HG02943 (cell line): ENCODE results near the gene TBPL1.
A peak's percentile ranks its signal among the peaks of the same experiment; 100 is the strongest.
"Not testable (repeated sequence)": the region's sequence is repeated elsewhere in the genome, so short reads cannot be mapped to it uniquely, and the experiment has no call there.

Source experiments
- ATAC-seq: cut with Tn5 transposase; IDR thresholded peaks from one replicate; pipeline ENCODE4 v1.9.1; 2021; ENCODE audit warnings: mild to moderate bottlenecking, low read depth, moderate library complexity; ENCODE audit not compliant: unreplicated experiment

Gene TBPL1

DNA sequence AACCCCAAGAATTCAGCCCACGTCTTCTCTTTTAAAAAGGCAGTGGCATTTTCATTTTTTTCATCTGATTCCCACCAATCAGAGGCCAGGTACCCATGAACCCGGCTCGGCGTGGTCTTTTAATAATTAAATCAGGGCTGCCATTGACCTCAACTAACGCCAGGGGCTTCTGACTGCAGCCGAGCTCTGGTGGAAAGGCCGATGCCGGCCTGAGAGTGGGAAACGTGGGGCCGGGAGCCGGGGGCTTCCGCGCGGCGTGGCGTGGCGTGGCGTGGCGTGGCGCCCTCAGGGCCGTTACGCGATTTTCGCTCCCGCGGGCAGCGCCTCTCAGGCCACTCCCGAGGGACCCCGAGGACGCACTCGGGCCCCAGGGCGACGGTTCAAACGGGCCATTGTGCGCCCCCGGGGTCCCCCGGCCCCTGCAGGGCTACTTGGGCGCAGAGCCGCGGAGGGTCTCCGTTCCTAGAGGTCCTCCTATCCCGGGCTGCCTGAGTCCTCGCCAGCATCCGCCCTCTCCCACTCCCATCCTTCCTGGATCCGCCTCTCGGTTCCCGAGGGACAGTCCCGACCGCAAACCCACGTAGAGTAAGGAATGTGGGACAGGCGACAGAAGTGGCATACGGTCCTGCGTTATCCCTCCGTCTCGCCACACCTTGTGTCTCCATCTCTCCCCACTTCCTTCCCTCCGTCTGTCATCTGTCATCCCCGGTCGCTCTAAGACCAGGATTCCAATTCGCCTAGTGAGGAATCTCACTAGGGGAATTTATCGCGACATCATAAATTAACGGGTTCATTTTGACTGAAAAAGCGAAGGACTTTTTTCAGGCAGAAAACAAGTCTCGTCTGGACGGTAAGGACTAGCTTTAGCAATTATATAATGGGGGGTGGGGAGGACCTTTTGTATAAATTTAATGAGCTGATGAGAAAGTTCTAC is 876 bp upstream of the TBPL1 start:
- peak; percentile 65 for ATAC-seq

DNA sequence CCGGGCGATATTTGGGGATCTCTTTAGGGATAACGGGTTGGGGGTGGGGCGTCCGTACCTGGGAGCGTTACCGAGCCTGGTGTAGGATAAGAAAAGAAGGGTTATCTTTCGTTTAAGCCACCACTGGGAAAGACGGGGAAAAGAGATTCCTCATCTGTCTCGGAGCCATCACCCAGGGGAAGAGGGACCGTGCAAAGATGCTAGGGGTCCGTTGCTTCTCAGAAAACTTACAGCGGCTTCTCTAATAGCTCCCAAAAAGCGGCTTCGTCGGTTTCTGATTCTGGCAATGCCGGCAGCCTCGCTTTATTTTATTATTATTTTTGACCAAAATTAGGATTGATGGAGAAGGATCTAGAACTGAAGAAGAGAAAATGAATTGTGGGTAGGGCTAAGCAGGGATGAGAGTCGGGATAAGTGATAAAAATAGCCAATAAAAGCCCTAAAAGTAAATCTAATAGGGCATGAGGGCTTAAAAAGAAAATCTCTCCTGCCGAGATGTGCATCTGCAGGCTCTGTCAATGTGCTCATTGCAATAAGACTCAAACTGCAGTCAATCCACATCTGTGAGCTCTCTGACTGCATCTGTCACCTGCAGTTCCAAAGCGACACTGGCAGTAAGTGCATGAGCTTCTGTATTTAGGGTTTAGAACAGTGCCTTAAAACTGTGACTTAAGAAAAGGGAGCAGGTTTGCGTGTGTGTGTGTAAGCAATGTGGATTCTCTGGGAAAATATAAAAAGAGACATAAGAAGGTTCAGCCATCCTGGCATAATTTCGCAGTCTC is 801 bp downstream of the TBPL1 start:
- no peak for ATAC-seq

DNA sequence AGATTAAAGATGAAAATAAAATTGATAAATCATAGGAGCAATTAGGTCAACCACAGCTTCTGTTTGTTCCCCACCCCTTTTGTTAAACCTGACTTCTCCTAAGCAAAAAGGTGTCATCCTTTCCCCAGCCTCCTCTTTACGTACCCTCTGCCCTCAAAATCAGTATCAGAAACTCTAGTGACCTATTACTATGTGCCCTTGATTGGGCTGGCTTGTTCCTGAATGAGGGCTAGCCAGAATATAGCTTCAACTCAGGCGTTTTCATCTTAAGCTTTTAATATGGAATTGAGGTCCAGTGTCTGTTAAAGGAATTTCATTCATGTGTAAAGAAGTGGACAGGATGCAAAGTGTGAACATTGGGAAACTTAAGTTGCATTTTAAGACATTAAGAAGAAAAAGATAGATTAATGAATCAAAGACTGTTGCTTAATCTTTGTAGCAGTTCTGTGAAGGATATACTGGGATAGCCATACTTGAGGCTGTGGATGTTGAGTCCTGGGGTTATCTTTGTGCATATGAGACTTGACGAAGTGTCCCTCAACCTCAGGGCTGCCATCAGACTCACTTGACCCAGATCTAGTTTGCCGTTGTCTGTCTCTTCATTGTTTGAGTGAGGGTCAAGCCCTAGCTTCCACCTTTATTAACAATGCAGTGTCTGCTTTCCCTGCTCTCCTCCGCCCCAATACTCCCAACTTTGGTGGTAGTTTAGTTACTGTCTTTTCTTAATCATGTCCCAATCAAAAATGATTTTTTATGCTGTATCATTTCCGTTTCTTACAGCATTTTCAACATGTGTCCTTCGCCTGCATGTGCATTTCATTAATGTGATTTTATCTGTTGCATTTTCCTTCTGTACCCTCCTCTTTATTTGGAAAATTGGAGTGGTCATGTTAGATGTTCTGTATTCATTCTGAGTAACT is 1.9 kb downstream of the TBPL1 start:
- ATAC-seq = no peak

DNA sequence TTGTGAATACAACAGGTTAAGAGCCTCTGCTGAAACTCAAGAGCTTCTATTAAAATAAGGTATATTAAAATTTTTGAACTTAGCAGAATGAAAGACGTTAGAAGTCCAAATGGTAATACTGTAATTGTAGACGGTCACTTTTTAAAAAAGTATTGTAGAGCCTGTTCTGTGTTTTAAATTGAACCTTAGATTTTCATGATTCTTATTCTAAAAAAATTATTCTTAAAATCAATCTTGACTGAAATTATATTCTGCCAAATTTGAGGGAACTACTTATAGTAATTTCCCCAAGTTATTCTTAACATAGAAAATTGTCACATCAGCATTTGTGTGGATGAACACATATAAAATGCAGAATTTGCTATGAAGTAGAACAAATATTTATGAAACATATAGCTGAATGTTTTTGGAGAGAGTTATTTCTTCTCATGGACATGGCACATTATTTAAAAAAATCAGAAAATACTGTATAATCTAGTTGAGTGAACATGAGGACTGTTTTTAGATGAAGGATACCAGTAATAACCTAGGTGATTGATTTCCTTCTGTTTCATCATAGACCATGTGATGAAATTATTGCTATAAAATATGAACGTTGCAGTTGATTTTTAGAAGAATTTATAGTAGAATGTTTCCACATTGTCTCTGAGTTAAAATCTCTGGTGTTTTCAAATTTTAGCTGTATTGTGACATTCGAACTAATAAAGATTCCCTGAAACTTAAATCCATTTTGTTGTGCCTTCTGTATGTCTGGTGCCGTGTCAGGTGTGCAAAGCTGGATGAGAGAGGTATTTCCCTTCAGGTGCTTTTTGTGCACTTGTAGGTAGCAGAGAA is 2.8 kb downstream of the TBPL1 start:
- no peak for ATAC-seq

DNA sequence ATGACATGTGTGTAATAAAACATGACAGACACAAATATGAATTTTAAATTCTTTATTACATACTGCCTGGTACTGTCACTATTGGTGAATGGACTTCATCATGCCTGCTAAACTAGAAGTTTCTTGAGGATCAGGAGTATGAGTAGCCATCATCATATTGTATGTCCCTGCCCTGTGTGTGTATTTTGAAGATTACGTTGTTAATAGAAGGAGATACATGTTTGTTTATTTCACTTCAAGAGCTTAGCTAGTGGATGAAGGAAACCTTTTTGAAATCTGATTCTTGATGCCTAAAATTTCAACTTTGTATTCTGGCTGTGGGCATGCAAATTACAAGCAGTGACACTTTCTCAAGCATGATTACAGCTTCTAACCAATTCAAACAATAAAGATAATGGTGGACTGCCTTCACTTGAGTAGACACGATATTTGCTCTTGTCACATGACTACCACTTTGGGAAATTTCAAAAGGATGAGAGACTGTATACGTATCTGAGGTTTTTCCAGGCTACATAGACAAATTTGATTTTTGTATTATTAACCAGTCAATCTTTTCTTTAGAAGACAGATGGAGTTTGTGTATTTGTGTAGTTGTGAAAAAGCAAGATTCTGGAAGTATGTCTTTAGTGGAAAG is 3.5 kb downstream of the TBPL1 start:
- no peak for ATAC-seq

DNA sequence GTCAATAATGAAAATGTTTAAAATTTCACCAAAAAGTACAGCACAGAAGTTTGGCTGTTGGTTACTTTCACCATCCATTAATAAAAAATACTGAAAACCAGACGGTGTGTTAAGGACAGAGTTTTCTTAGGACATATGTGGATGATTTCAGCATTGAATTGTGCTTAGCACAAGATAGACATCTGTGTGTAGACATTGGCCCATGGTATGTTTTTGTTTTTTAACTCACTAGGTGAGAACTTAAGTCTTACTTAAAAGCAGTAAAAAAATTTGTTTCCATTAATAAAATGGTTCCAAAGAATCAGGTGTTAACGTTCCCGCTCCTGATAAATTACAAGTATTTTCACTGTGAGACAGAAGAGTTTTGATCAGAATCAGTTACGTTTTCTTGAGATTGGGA is 4.2 kb downstream of the TBPL1 start:
- no peak for ATAC-seq

DNA sequence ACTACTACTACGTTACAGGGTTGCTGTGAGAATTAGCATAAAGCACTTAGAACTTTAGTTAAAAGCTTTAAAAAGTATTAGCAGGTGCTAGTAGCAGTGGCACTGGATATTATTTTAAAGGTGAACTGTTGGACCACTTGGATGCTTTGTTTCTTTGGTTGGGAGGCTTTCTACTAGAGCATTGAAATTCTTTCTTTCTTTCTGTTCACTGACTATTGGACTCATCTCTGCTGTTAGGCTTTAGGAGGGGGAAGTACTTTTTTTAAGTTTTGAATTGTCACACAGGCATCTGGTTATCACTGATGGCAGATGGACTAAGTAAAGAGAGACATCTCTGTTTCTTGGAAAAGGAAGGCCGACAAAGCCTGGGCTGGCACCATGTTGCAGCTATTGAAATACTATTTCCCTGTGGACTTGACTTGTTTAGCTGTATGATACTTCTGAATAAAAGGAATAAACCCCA is 4.8 kb downstream of the TBPL1 start:
- ATAC-seq = no peak

DNA sequence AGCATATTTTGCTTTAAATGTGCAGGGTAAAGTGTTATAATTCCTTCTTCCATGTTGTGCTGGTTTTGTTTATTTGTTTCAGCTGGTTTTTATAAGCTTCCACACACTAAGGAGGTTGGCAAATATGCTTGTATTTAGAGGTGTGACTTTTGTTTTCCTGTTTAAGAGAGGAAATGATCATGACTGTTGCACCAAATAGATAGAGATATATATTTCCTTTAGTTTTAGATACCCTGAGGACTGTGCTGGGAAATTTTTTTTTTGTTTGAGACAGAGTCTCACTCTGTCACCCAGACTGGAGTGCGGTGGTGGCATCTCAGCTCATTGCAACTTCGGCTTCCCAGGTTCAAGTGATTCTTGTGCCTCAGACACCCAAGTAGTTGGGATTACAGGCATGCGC is 5.8 kb downstream of the TBPL1 start:
- no peak for ATAC-seq

DNA sequence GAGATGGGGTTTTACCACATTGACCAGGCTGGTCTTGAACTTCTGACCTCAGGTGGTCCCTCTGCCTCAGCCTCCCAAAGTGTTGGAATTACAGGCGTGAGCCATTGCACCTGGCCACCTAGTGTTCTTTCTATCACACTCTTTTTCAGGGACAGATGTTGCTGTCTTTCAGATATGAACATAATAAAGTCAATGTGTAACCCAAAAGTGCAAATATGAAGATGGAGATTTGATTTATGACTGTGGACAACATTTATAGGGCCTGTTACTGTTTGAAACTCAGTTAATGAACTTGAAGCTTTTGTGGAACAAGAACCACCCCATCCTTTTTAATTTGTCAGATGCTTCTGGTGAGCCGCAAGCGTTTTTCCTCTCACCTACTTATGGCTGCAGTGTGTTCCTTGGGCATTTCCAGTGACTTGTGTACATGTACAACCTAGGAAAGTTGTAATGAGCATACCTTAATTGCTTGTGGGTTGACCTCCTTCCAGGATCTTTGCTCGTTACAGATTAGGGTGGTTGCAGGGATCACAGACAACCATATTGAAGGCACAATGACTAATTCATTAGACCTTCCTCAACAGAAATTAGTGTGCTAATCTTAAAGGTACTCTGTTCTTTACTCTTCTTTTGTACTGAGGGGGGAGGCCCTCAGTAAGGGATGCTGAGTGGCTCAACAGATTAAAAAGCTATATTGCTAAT is 6.8 kb downstream of the TBPL1 start:
- no peak for ATAC-seq

DNA sequence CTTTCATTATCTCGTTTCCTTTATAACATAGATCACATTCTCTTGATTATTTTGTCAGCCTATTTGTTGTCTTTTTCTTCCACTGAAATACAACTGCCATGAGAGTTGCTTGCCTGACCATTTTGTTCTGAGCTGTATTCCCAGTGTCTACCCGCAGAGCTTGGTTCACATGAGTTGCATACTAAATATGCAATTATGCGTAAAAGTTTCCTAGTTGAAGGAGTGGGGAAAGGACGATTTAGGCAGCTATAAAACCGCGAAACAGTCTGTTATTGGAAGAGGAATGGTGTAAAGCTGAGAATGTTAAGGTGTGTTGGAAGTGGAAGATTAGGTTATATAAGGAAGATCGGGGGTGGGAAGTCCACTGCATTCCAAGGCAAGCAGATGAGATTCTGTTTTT is 8.8 kb downstream of the TBPL1 start:
- no peak for ATAC-seq

DNA sequence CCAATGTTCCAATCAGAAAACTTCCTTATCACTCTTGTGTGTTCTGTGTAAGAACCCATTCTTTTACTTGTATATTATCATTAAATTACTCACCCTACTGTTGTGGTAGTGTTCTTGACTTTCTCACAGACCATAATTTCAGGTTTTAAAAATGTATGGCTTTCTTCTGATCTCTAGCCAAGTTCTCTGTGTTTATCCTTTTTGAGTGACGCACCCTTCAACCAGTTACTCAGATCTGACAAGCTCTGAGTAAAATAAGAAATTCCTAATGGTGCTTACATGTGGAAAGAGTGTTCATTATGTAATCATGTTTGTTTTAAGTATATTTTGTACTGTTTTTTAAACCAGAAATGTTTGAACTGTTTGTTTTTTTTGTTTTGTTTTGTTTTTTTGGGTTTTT is 11.0 kb downstream of the TBPL1 start:
- no peak for ATAC-seq

DNA sequence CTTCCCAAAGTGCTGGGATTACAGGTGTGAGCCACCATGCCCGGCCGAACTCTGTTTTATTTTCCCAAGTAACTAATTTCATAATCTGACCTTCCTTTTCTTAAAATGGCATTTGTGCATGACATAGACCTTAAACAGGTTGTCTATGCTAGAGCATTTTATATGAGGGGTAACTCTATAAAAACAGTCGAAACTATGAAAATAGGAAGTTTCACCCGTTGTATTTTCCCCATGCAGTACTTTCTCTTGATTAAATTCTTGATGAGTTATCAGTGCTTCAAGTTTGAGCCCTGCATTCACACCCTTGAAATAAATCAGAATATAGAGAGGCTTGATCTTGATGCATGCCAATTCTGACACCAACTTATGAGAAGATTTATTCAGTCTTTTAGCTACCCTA is 11.7 kb downstream of the TBPL1 start:
- ATAC-seq = no peak

DNA sequence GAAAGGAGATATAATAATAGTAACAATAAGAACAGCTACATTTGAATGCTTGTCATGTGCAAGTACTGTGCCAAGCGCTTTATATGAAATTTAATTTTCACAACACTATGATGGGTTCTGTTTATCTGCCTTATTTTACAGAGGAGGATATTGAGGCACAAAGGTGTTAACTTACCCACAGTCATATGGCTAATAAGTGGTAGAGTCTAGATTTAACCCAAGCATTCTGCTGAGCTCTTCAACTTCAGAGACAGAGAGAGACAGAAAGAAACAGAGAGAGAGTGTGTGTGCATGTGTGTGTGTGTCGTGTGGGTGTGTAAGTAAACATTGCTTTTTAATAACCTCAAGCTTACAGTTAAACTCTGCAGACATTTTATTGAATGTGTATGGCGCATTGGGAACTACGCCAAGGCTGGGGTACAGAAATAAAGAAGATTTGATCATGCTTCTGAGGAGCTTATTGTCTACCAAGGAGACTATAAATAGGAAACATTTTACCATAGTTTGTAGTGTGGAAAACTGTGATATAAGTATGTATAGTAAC is 12.9 kb downstream of the TBPL1 start:
- ATAC-seq = no peak

DNA sequence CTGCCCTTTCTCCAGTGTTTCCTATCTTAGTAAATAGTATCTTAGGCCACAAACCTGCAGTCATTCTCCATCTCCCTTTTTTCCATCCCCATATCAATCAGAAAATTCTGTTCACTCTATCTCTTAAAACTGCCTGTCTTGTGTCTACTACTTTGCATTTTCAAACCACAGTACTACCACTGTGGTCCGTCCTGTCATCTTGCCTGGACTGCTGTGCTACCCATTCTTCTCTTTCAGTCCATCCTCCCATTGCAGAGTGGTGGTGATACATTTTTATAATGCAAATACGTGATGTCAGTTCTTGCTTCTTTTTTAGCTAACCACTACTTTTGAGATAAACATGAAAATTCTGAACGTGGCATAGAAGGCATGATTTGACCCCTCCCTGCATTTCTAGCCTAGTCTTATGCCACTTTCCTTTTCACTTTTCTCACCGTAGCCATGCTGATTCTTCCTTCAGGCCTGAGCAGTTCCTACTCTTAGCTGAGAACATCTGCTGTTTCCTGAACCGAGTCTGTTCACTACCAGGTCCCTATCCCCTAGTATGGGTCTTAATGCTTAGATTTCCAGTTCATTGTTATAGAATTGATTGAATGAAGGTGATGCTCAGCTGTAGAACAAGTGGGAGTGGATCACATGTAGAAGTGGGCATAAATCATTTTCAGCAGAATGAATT is 13.8 kb downstream of the TBPL1 start:
- peak; percentile 86 for ATAC-seq

DNA sequence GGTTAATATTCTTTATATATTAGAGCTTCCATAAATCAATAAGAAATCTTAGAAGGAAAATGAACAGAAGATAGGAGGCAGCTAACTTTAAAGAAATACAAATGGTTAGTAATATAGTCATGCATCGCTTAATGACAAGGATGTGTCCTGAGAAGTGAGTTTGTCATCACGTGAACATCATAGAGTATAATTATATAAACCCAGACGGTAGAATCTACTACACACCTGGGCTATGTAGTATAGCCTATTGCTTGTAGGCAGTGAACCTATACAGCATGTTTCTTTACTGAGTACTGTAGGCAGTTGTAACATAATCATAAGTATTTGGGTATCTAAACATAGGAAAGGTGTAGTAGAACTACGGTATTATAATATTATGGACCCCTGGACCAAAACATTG is 14.3 kb downstream of the TBPL1 start:
- ATAC-seq = no peak

DNA sequence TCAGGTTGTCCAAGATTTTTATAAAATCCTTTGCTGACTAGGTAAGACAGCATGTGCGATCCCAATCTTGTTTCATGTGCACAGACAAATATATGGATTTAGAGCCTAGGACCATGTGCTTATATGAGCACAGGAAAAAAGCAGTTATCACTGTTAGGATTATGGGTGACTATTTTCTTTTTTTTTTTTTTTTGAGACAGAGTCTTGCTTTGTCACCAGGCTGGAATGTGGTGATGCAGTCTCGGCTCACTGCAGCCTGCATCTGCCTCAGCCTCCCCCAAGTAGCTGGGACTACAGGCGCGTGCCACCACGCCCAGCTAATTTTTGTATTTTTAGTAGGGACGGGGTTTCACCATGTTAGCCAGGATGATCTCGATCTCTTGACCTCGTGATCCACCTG is 14.8 kb downstream of the TBPL1 start:
- ATAC-seq = not testable (repeated sequence)

DNA sequence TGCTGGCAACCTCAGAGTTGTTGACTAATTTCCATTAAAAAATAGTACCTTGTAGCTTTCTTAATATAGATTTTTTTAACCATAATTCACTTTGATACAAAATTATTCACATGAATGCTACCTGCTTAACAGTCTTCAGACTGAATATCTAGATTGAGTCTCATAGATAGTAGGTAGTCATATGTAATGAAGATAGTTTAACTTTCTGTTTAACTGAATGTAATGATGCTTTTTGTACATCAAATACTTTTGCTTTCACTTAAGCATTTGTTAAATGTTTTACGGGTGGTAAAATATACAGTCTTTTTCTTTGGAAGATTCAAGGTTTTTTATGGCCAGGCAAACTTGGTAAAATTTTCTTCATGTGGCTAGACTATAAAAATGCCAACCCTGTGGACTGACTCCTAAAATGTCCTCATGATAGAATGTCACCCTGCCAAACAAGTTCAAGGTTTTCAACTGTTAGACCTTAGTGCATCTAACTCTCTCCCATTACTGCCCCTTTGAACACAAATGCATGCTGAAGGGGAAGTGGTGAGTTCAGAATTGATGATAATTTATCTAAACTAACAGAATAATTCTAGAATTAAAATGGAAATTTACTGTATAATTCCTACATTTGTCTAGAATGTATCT is 16.4 kb downstream of the TBPL1 start:
- ATAC-seq = no peak
